GM21447 (cell line): ENCODE measurements around the gene SMARCD1.

ENCODE experiments used
- ATAC-seq: cut with Tn5 transposase; IDR thresholded peaks from one replicate; pipeline ENCODE4 v1.9.1; 2021; ENCODE audit not compliant: unreplicated experiment

Gene SMARCD1

DNA sequence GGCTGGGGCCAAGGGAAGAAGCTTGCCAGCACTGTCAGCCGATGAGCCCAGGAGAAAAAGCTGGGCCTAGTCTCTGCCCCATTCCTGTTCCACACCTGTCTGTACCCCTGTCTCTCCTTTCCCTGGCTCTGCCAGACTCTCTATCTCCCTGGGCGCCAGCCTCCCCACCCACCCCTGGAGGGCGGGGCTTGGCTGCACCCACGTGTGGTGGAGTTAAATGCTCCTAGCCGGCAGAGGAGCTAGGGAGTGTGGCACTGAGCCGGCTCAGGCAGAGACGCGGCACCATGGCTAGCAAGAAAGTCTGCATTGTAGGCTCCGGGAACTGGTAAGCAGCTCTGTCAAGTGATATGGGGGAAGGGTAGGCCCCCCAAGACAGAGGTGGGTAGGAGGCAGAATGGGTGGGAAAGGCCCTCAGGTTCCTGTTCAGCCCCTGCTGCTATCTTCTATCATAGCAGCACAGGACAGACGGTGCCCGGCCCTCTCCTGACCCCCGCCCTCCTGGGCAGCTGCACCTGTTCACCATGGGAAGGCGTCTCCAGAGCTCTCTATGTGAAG, 18.7 kb downstream of the SMARCD1 start, which contains the start of gene GPD1:
GPD1 (plus strand) TSS at position 242 of the 555 bp plus-strand sequence; CDS start at position 285, 43 bp downstream.
- no peak for ATAC-seq

- ATAC-seq = no peak
These were observed 19.6 kb downstream of the SMARCD1 start for GRCh38 chr12:50104417-50105366.

GRCh38 chr12:50105913-50106450, 20.8 kb downstream of the SMARCD1 start:
- no peak for ATAC-seq

DNA sequence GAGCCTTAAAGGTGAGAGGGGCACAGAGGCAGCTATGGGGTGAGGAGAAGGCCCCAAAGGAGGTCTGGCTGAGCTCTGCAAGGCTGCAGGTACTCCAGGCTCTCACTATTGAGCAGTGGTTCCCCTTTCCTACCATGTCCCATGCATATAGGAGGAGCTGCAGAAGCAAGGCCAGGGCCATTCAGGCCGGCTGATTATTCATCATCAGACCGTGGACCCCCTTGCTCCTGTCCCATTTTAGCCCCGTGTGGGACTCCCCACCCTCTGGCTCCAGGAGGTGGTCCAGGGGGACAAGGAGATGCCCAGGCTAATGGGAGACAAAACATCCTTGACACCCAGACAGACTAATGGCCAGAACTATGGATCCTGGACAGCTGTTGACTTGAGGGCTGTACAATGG, 21.8 kb downstream of the SMARCD1 start:
- ATAC-seq = no peak

DNA sequence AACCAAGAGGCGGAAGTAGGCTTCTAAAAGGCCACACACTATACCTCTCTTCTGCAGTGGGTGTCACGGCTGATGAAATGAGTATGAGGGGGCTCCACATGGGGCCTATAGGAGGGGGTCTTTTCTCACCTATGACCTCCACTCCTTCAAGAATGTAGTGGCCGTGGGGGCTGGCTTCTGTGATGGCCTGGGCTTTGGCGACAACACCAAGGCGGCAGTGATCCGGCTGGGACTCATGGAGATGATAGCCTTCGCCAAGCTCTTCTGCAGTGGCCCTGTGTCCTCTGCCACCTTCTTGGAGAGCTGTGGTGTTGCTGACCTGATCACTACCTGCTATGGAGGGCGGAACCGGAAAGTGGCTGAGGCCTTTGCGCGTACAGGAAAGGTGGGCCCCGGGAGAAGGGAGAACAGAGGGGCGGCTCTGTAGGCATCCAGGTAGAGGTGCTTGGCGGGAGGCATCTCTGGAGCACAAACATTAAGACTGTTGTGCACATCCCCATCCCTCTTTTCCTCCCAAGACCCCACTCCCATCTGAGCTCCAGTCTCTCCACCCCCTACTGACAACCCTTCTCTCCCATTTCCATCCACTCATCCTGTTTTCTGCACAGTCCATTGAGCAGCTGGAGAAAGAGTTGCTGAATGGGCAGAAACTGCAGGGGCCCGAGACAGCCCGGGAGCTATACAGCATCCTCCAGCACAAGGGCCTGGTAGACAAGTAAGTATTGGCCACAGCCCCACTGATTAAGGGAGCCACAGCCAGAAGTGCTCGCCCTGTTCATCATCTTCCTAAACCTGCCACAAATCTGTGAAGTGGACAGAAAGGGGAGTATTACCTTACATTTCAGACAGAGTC, 22.5 kb downstream of the SMARCD1 start:
- ATAC-seq = no peak

DNA sequence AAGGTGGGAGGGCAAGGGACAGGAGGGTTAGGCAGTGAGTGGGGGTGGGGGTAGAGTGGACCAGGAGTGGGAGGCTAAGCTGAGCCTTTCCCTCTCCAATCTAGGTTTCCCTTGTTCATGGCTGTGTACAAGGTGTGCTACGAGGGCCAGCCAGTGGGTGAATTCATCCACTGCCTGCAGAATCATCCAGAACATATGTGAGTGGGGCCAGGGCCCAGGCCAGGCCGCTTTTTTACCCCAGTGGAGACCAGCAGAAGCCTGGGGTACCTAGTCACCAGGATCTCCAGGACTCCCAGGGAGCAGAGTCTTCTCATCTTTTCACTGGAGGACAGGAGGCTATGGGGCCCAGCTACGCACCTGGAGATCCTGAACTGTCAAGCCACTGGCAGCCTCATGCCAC, 24.2 kb downstream of the SMARCD1 start:
- ATAC-seq = no peak

DNA sequence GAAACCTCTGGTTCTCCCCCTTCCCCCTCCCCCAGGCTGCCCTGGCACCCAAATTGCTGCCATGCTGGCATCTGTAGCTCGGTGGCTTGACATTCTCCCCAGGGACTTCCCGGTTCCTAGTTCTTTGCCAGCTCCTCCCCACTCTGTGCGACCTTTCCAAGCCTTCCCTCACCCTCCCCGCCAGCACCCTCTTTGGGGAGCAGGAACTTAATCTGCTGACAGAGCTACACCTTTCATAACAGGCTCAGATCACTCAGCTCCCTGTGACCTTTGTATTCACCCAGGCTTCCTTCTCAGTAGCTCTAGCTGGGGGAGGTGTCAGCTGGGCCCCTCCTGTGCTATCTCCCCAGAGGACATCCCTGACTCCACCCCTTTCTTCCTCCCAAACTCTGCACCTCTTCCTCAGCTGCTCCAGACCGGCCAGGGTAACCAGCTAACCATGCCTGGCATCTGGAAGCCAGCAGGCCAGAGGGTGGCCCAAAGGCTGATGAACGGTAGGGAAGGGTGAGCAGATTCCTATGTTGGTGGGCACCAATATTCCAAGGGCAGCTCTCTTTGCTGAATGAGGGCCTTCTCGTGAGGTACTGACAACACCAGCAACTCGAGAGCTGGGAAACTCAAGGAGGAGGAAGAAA, 25.1 kb downstream of the SMARCD1 start:
- ATAC-seq = no peak

GRCh38 chr12:50110762-50111351, 25.7 kb downstream of the SMARCD1 start:
- peak; percentile 17 for ATAC-seq

- ATAC-seq = no peak
These were observed 26.2 kb downstream of the SMARCD1 start for GRCh38 chr12:50111395-50111692.

GRCh38 chr12:50111693-50112455, 26.7 kb downstream of the SMARCD1 start, which contains the start of gene COX14:
COX14 (plus strand) TSS chr12:50112236; CDS start chr12:50120044, 7,808 bp downstream.
- peak; percentile 78 for ATAC-seq

DNA sequence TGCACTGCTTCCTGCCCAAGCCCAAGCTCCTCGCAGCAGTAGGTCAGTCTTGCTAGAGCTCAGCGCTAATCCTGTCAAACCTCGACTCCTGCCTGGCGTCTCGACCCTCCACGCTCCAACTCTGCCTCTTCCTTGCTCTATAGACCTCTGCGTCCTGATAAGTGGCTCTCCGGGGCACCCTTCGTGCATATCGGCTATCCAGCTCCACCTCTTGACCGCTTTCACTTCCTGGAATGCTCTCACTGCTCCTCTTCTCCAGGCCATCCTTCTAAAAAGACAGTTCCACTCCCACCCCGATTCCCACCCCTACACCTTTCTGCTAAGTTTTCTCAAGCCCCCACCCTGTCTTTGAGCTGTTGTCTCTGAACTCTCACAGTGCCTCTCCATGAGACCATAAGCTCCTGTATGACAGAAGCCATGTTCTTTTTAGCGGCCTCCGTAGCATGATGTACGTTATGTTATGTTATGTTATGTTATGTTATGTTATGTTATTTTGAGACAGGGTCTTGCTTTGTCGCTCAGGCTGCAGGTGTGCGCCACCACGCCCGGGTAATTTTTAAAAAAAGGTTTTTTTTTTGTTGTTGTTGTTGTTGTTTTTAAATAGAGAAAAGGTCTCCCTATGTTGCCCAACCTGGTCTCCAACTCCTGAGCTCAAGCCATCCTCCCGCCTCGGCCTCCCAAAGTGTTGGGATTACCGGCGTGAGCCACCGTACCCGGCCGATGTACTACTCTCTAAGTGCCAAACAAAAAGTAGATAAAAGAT, 27.5 kb downstream of the SMARCD1 start:
- peak; percentile 4 for ATAC-seq

- ATAC-seq = no peak
These were observed 32.0 kb downstream of the SMARCD1 start for GRCh38 chr12:50117057-50117622.

GRCh38 chr12:50119387-50119786, 34.2 kb downstream of the SMARCD1 start:
- ATAC-seq = no peak

- ATAC-seq = no peak
These were observed 35.4 kb downstream of the SMARCD1 start for GRCh38 chr12:50120521-50120920.

GRCh38 chr12:50120953-50121352, 35.8 kb downstream of the SMARCD1 start:
- ATAC-seq = no peak

GRCh38 chr12:50121641-50122040, 36.5 kb downstream of the SMARCD1 start:
- ATAC-seq = no peak

GRCh38 chr12:50123203-50123602, 38.1 kb downstream of the SMARCD1 start:
- no peak for ATAC-seq

DNA sequence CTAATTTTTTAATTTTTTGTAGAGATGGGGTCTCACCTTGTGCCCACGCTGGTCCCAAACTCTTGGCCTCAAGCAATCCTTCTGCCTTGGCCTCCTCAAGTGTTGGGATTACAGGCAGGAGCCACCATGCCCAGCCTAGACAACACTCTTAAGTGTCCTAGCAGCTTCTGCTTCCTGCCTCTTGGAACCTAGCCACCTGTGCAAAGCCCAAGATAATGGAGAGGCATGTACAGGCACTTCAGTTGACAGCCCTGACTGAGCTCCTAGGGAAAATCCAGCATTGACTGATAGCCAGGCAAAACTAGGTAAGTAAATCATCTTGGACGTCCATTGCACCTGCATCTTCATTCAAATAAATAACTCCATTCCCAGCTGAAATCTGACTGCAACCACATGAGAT, 42.4 kb downstream of the SMARCD1 start:
- no peak for ATAC-seq
